ENCODE measurements around the gene ZNF782. TPM values are rescaled to one million over a fixed set of nuclear protein-coding genes. Genes with fewer than 3 reads are reported as not detected.
A peak's percentile ranks its signal among the peaks of the same experiment; 100 is the strongest.
"Not testable (repeated sequence)": the region's sequence is repeated elsewhere in the genome, so short reads cannot be mapped to it uniquely, and the experiment has no call there.

Gene ZNF782
- polyA plus RNA-seq (ENCODE audit: insufficient read length in 4 of 4), result 1 to 10 TPM; 6.2 to 8.3 (median 7.7) TPM

- peak; percentile 84 to 94 (median 90) for DNase-seq (ENCODE audit: low read depth in 4 of 4, low spot score in 3 of 4)
These were observed at the start of gene ZNF782 for GRCh38 chr9:96853781-96854650. Gene ZNF782 (minus strand): TSS chr9:96854514. CDS start chr9:96851961, 2,553 bp downstream.

DNA sequence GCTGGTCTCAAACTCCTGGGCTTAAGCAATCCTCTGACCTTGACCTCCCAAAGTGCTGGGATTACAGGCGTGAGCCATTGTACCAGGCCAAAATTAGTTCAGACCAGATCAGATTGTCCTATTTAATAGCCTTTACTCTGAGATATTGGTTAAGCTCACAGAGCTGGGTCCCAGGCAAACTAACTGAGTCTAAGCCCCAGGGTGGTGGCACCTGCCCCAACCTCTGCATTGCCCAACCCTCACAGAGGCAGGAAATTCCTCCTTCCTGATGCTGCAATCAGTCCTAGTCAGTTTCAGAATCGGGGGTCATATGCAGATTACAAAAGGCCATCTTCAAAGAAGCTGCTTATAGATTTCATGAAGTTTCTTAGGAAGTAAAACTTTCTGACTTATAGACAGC is 45.7 kb upstream of the ZNF782 start:
- DNase-seq (ENCODE audit: low read depth in 4 of 4, low spot score in 3 of 4), result not testable (repeated sequence)

DNA sequence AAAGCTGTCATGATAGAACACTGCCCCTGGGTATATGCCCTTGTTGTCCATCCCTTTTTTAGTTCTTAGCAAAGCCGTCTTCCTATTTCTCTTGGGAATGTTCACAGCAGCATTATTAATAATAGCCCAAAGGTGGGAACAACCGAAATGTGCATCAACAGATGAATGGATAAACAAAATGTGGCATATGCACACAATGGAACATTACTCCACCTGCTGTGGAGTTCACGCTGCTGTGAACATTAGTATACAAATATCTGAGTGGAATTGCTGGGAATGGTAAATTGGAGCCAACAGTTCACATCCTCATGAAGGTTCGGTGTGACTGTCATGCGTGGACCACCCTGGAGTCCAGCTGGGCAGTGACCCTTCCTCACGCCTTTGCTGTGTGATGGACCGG is 37.8 kb upstream of the ZNF782 start:
- no peak for DNase-seq (ENCODE audit: low read depth in 4 of 4, low spot score in 3 of 4)

GRCh38 chr9:96888591-96888990 is 34.3 kb upstream of the ZNF782 start:
- no peak for DNase-seq (ENCODE audit: low read depth in 4 of 4, low spot score in 3 of 4)

GRCh38 chr9:96885424-96885823 is 31.1 kb upstream of the ZNF782 start:
- DNase-seq (ENCODE audit: low read depth in 4 of 4, low spot score in 3 of 4), result no peak

GRCh38 chr9:96884443-96884842 is 30.1 kb upstream of the ZNF782 start:
- no peak for DNase-seq (ENCODE audit: low read depth in 4 of 4, low spot score in 3 of 4)

DNA sequence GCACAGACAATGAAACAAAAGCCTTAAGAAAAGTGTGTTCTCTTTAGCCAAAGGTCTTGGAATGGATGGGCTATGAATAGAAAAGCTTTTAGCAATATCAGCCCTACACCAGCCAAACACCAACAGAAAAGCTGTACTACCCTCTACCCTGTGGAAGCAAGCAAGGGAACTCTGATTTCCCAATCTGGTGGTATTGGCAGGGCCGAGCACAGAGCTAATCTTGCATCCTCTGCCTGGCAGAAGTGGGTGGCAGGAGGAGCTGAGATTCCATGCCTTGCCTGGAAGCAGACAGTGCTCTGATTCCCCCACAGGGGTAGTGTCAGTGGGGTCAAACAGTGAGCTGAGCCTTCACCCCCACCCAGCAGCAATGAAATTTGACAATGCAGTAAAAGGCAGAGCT is 29.6 kb upstream of the ZNF782 start:
- no peak for DNase-seq (ENCODE audit: low read depth in 4 of 4, low spot score in 3 of 4)

DNA sequence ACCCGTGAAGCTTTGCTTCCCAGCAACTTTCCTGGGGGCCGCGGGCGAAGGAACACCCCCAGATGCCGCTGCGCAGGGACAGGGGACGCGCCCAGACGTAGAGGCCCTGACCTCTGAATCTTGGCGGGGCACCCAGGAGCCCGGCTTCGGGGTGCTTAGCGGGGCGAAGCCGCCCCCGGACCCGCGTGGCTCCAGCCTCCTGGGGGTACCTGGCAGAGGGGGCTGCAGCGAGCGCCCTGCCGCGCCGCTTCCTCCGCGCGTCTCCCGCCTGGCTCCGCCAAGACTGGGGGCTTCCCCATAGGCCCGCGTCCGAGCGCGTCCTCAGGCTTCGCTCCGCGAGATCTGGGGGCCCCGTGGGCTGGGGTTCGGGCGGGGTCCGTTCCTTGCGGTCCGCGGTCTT is 23.0 kb upstream of the ZNF782 start:
- DNase-seq (ENCODE audit: low read depth in 4 of 4, low spot score in 3 of 4), result no peak

DNA sequence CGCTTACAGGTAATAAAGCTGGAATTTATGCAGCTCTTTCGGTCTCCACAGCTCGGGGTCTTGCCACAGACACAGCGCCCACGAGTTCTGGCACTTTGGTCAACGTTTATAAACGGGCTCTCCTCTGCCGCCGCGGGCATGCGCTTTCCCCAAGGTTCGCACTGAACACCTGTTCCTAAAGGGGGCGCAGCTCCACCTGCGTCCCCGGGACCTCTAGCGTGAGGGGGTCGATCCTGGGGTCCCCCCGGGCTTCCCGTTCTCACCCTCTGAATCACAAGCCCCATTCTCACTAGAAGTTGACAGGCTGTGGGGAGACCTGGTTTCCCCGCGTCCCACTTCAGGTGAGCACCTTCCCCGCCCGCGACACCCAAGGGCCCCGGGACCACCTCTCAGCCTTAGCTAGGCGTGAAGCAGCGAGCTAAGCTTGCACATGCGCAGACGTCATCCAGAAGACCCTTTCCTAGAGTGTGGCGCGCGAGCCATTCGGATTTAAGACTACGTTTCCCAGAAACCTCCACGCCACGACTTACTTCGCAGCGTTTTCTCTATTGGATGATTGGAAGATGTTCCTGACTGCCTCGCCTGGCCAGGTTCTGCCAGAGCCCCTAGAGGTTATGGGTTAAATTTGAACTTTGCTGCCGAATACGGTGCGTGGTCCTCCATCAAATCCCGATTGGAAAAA is 21.3 kb upstream of the ZNF782 start:
- DNase-seq (ENCODE audit: low read depth in 4 of 4, low spot score in 3 of 4), result peak; percentile 62 to 75 (median 66)

DNA sequence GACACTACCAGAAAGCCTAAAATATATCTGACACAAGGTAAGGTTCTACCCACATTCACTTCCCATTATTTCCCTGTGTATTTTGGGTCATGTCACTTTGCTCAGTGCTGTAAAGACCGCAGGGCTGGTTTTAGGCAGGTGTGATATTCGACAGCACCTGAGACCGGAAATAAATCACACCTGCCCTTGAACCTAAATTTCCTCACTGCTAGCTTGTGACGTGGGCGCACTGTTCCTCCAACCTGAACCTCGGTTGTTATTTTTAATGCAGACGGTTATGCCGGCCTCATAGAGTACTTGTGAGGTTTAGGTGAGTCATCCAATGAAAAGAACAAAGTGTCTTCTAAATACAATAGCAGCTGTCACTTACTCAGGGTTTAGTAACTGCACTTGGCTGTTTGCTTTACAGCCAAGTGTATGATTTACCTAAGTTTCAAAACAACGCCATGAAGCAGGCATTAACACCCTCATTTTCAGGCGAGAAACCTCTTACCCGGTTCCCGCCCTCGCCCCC is 20.7 kb upstream of the ZNF782 start:
- DNase-seq (ENCODE audit: low read depth in 4 of 4, low spot score in 3 of 4), result no peak

DNA sequence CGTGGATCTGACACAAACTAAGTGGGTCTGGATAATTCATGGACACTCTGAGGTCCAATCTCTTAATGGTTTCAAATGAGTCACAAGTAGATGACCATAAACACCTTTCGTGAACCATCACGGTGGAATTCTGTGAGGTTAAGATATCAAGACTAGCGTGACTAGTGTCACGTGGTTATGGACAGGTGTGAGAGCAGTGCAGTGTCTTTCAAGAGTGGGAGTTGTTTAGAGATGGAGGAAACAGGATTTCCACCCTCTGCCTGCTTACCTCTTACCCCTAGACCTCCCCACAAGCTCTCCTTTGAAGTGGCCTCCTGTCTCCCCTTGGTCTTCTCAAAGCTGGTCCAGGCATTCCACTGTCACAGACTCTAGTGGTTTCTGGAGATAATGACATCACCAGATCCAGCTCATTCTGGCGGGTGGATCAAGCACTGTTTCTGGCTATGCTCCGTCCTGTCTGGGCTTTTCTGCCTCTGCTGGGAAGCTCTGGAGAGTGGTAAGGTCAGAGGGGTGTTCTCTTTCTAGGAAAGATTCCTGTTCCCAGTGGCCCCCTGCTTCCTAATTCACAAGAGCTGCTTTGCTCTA is 20.0 kb upstream of the ZNF782 start:
- DNase-seq (ENCODE audit: low read depth in 4 of 4, low spot score in 3 of 4), result no peak

GRCh38 chr9:96871176-96871575 is 16.9 kb upstream of the ZNF782 start:
- no peak for DNase-seq (ENCODE audit: low read depth in 4 of 4, low spot score in 3 of 4)

DNA sequence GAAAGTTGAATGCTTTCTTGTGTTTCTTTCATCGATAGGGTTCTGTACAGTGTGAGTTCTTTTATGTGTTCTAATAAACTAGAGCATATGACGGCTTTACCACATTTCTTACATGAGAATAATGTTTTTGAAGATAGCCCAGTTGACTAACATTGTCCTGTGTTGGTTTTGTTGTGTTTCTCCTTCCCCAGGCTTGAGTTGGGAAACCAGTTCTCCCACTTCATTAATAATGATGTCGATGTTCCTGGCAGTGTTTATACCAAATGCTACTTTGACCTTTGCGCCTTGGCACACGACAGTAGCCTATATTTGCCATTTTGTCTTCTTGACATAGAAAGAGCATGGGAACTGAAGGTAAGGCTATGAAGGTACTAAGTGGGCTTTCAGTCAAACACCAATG is 14.4 kb upstream of the ZNF782 start:
- no peak for DNase-seq (ENCODE audit: low read depth in 4 of 4, low spot score in 3 of 4)

DNA sequence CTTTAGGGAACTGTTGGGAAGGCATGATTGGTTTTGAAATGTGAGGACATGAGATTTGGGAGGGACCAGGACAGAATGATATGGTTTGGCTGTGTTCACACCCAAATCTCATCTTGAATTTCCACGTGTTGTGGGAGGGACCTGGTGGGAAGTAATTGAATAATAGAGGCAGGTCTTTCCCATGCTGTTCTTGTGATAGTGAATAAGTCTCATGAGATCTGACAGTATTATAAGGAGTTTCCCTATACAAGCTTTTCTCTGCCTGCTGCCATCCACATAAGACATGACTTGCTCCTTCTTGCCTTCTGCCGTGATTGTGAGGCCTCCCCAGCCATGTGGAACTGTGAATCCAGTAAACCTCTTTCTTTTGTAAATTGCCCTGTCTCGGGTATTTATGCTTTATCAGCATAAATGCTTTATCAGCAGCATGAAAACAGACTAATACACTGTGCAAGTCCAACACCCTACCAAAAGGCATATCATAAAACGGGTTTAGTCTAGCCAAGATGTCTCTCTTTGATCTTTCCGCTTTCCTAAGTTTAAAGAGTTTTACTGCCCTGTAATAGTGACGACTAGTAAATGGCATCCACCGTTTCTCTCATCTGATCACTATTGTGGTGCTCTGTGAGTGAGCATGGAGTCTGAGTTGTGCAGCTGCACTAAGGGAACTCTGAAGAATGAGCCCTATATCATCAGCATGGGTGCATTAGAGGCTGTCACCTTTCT is 12.9 kb upstream of the ZNF782 start:
- no peak for DNase-seq (ENCODE audit: low read depth in 4 of 4, low spot score in 3 of 4)

- DNase-seq (ENCODE audit: low read depth in 4 of 4, low spot score in 3 of 4), result not testable (repeated sequence)
These were observed 10.9 kb upstream of the ZNF782 start for GRCh38 chr9:96865240-96865639.

DNA sequence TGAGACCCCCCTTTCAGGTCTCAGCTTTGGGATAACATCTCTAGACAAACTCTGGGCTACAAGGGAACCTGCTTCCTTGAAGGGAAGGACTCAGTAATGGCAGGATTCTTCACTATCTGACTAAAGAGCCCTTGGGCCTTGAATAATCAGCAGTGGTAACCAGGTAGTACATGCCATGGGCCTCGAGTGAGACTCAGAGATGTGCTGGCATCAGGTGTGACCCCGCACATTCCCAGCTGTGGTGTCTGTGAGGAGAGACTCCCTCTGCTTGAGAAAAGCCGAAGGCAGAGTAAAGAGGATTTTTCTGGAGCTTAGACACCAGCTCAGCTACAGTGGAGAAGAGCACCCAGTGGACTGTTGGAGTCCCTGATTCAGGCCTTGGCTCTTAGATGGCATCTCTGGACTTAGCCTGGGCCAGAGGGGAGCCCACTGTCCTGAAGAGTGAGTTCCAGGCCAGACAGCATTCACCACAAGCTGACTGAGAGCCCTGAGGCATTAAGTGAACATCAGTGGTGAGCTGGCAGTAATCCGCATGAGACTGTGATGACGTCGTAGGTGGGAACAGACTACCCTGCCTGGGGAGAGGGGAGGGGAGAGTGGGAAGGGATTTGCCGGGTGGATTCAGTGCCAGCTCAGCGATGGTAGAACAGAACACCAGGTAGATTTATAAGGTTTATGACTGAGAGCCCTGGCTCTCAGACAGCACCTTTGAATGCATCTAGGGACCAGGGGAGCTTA is 5.3 kb upstream of the ZNF782 start:
- no peak for DNase-seq (ENCODE audit: low read depth in 4 of 4, low spot score in 3 of 4)

- DNase-seq (ENCODE audit: low read depth in 4 of 4, low spot score in 3 of 4), result no peak
These were observed 4.4 kb upstream of the ZNF782 start for GRCh38 chr9:96858670-96859069.

DNA sequence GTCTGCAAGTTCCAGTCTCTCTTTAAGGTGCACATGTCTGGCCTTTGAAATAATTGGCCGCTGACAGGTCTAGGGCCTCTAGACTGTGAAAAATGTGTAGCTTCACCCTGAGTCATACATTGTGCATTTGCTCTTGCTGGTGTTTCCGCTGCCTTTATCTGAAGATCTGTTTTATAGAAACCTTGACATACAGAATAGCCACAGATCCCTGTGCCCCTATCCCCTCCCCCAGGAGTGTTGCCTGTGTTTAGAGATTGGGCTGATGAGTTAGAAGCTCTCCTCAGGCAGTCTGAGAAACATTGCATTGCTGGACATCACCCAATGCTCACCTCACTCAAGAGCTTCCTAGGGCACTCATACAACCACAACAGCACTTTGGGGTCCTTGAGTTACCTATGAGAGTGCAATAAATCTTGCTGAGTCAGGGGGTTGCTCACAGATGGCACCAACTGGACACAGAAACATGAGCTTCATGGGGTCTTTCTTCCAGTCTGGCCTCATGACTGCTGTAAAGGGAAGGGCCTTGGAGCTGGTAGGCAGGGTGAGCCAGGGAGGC is 3.8 kb upstream of the ZNF782 start:
- no peak for DNase-seq (ENCODE audit: low read depth in 4 of 4, low spot score in 3 of 4)

DNA sequence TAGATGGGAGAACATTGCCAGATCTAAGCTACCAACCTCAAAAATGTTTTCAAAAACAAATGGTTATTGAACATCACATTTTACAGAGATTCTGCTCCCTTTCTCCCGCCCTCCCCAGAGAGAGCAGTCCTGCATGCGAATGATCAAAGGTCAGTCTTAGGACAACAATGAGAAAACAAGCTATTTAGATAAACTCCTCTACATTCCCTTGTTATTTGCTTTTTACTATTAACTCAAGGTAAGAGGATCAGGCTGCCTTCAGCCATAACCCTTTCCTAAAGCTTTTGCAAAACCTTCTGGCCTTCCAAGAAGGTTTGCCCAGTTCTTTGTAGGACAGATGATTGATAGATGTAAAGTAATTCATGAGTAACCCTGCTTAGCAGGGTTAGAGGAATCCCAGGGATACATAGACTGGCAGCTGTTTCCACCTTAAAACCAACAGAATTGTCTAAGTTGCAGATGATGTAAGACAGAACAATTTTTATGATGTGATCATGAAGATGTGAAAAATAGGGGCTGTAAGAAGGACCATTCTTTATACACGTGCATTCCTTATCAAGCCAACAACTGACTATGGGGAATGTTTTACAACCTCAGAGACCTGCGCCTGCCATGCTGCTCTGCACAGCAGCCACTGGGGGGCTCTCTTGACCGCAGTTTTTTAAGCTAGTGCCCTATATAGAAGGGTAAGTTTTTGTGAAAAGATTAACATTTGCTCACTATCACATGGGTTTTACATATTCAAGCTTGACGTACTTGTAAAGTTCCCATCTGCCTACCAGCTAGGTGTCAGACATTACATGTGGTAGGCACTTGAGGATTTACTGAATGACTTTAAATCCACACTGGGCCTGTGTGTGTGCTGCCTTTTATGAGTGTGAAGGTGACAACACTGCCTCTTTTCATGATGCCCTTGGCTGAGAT is 2.3 kb upstream of the ZNF782 start:
- DNase-seq (ENCODE audit: low read depth in 4 of 4, low spot score in 3 of 4), result peak in 1 of 4 donors; percentile 57
